ENCODE data around the gene CRYBB1.

DNA sequence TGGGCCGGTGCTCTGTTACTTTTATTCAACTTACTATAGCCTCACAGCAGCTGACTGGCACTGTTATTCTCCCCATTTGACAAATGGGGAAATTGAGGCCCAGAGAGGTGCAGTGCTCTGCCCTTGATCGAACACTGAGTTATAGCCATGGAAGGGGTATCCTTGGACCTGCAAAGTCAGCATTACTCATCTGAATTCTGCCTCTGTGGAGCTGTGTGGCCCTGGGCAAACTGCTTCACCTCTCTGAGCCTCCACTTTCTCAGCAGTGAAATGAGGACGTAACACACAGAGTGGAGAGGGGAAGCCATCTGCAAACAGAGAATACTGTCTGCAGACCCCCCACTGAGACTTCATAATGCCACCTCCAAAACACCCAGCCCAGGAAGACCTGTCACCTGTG lies 53.2 kb downstream of the CRYBB1 start:
- TF ChIP-seq, protein P1, sequence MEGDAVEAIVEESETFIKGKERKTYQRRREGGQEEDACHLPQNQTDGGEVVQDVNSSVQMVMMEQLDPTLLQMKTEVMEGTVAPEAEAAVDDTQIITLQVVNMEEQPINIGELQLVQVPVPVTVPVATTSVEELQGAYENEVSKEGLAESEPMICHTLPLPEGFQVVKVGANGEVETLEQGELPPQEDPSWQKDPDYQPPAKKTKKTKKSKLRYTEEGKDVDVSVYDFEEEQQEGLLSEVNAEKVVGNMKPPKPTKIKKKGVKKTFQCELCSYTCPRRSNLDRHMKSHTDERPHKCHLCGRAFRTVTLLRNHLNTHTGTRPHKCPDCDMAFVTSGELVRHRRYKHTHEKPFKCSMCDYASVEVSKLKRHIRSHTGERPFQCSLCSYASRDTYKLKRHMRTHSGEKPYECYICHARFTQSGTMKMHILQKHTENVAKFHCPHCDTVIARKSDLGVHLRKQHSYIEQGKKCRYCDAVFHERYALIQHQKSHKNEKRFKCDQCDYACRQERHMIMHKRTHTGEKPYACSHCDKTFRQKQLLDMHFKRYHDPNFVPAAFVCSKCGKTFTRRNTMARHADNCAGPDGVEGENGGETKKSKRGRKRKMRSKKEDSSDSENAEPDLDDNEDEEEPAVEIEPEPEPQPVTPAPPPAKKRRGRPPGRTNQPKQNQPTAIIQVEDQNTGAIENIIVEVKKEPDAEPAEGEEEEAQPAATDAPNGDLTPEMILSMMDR (IDR thresholded peaks at IDR 0.05; ENCODE audit: borderline replicate concordance, extremely low read depth, low read length, poor library complexity, severe bottlenecking): no peak
- no peak for TF ChIP-seq EZH2 (IDR thresholded peaks at IDR 0.05; ENCODE audit: borderline replicate concordance, low read depth, low read length, severe bottlenecking)

Data from DND-41 (cell line).